Panc1 (cell line): ENCODE measurements around the gene TRIM61. TPM values are rescaled to one million over a fixed set of nuclear protein-coding genes. Genes with fewer than 3 reads are reported as not detected.
"Not testable (repeated sequence)": the region's sequence is repeated elsewhere in the genome, so short reads cannot be mapped to it uniquely, and the experiment has no call there.

Experiments
- ATAC-seq: fragments of 200-7000 bp; cut with Tn5 transposase; 2 replicates; pipeline ENCODE4 v1.9.1; 2020; ENCODE audit warnings: mild to moderate bottlenecking, moderate library complexity
- BruUV-seq: library from RNA; stranded (reverse); fragments of 400-500 nt; replicated peaks from 2 replicates; lab custom pipeline; 2021; lab: Mats Ljungman, UMichigan
- CTCF ChIA-PET: fragments of 300-600 bp; sonication (Branson Sonifier 250); formaldehyde crosslinking; loops from one replicate; lab custom pipeline; 2022; ENCODE audit warnings: antibody characterized with exemption; lab: Charles Lee
- POLR2A ChIA-PET: fragments of 300-600 bp; sonication (Branson Sonifier 250); formaldehyde crosslinking; loops from one replicate; lab custom pipeline; 2022; ENCODE audit warnings: antibody characterized with exemption; lab: Charles Lee
- DNase-seq: peaks from one replicate; pipeline ENCODE4 v3.0.0-alpha.2; 2010; ENCODE audit warnings: low read depth, low spot score
- H3K27ac ChIP-seq: 2 replicates; pipeline ENCODE4 v1.5.1; 2011; ENCODE audit warnings: mild to moderate bottlenecking, low read length, inconsistent platforms
- H3K27me3 ChIP-seq: fragments of 200-500 bp; sonication (Bioruptor generic); 2 replicates; pipeline ENCODE4 v1.6.0; 2014; ENCODE audit warnings: low read length, inconsistent platforms; ENCODE audit not compliant: control insufficient read depth, insufficient read depth
- H3K36me3 ChIP-seq: fragments of 200-500 bp; sonication (Bioruptor generic); 2 replicates; pipeline ENCODE4 v1.5.1; 2014; ENCODE audit warnings: inconsistent platforms, mild to moderate bottlenecking, low read length, moderate library complexity; ENCODE audit not compliant: control insufficient read depth, insufficient read depth
- H3K4me1 ChIP-seq: 2 replicates; pipeline ENCODE4 v1.5.1; 2011; ENCODE audit warnings: inconsistent platforms, mild to moderate bottlenecking, low read length, moderate library complexity; ENCODE audit not compliant: control insufficient read depth, insufficient read depth
- H3K4me3 ChIP-seq, 2 experiments: 2 replicates each; pipeline ENCODE4 v1.5.1; 2011 to 2012; ENCODE audit warnings: low read depth in 2 of 2, low read length in 2 of 2, mild to moderate bottlenecking in 2 of 2, inconsistent platforms in 1 of 2, moderate library complexity in 1 of 2
- H3K9me3 ChIP-seq: fragments of 200-500 bp; sonication (Bioruptor generic); 2 replicates; pipeline ENCODE4 v1.5.1; 2014; ENCODE audit warnings: low read depth, mild to moderate bottlenecking, inconsistent platforms, low read length, moderate library complexity; ENCODE audit not compliant: control insufficient read depth, insufficient read depth
- CTCF ChIP-seq: fragments of 450-650 bp; IDR thresholded peaks from 2 replicates; pipeline ENCODE4 v1.5.1; 2017; ENCODE audit warnings: mild to moderate bottlenecking
- POLR2AphosphoS5 ChIP-seq: IDR thresholded peaks from 2 replicates; pipeline ENCODE4 v1.6.1; 2012; ENCODE audit warnings: mild to moderate bottlenecking, low read depth, low read length, moderate library complexity
- REST ChIP-seq, 2 experiments: IDR thresholded peaks; 2 replicates each; pipeline ENCODE4 v1.6.1; 2011 to 2012; ENCODE audit warnings: low read depth in 2 of 2, control low read depth in 1 of 2, low read length in 1 of 2, mild to moderate bottlenecking in 1 of 2, moderate library complexity in 1 of 2; ENCODE audit not compliant: insufficient read depth in 1 of 2
- SIN3A ChIP-seq: IDR thresholded peaks from 2 replicates; pipeline ENCODE4 v1.6.1; 2012; ENCODE audit warnings: low read depth, mild to moderate bottlenecking, low read length, moderate library complexity, borderline replicate concordance; ENCODE audit not compliant: insufficient read depth
- TCF7L2 ChIP-seq: IDR thresholded peaks from 2 replicates; pipeline ENCODE4 v1.6.1; 2011; ENCODE audit warnings: mild to moderate bottlenecking, low read depth, low read length, inconsistent platforms
- in situ Hi-C: cut with HindIII; loops from 2 replicates; pipeline ENCODE4 v1.10.0; 2016; ENCODE audit warnings: low sequenced_read_pairs, low pct_unique_long_range_greater_than_20kb
- intact Hi-C: fragments of 100-400 bp; cut with micrococcal nuclease; formaldehyde crosslinking; loops from one replicate; pipeline ENCODE4 v1.10.0; 2022; ENCODE audit not compliant: unreplicated experiment
- total RNA-seq: library from RNA; stranded (reverse); gene quantifications from one replicate; pipeline ENCODE4 v1.2.1, GENCODE V29; 2021; ENCODE audit not compliant: unreplicated experiment

Gene TRIM61
- total RNA-seq, 1 experiment from 2014 or later = not detected

GRCh38 chr4:165005352-165005925, 28.0 kb upstream of the TRIM61 start:
- no peak for ATAC-seq
- BruUV-seq = no TSS peak
- in situ Hi-C loops (no loop called here), intact Hi-C loops (no loop called here)
- Histone ChIP-seq H3K4me3 (no peak overlapping the region), H3K4me1 (no peaks in the 10 kb centered on the region), H3K27me3 (no peaks in the 10 kb centered on the region), H3K27ac (no peak overlapping the region), H3K36me3 (no peaks in the 10 kb centered on the region), H3K9me3 (no peaks in the 10 kb centered on the region)
- no peak for DNase-seq
- TF ChIP-seq REST (IDR thresholded peaks at IDR 0.05; ENCODE audit: insufficient read depth in 1 of 2, low read depth in 2 of 2, low read length in 1 of 2) (no peak), POLR2AphosphoS5 (no peak), SIN3A (no peak), TCF7L2 (no peak), CTCF (no peak)
- CTCF ChIA-PET = no interaction called here
- POLR2A ChIA-PET = no interaction called here

GRCh38 chr4:165001957-165002356, 24.5 kb upstream of the TRIM61 start:
- H3K27ac ChIP-seq, H3K4me1 ChIP-seq, DNase-seq, H3K9me3 ChIP-seq, H3K4me3 ChIP-seq, in situ Hi-C loops, H3K27me3 ChIP-seq, BruUV-seq, intact Hi-C loops, ATAC-seq, POLR2A ChIA-PET, CTCF ChIA-PET, H3K36me3 ChIP-seq: not testable (repeated sequence)

- H3K4me1 ChIP-seq, H3K4me3 ChIP-seq, ATAC-seq, H3K9me3 ChIP-seq, CTCF ChIA-PET, H3K36me3 ChIP-seq, POLR2A ChIA-PET, in situ Hi-C loops, H3K27me3 ChIP-seq, DNase-seq, BruUV-seq, H3K27ac ChIP-seq: not testable (repeated sequence)
- intact Hi-C loops = loop anchor here (5.0 kb wide), 1 partner anchor 221 kb away; no protein-coding TSS in a partner anchor
These were observed 21.1 kb upstream of the TRIM61 start for GRCh38 chr4:164998526-164999080.
